ENCODE results near the gene SPATS2. TPM values are rescaled to one million over a fixed set of nuclear protein-coding genes. Genes with fewer than 3 reads are reported as not detected.

SPATS2 gene
- total RNA-seq, 4 donors from 2014 or later = 10.5 to 39.3 (median 21.0) TPM

GRCh38 chr12:49538510-49539403, 171.5 kb downstream of the SPATS2 start, which contains the start of gene KCNH3:
TSS of gene KCNH3 (plus strand) at chr12:49539030. CDS start at chr12:49539417, 387 bp downstream.
- H3K27me3 ChIP-seq = peaks cover 80% of the 10 kb centered on the region

DNA sequence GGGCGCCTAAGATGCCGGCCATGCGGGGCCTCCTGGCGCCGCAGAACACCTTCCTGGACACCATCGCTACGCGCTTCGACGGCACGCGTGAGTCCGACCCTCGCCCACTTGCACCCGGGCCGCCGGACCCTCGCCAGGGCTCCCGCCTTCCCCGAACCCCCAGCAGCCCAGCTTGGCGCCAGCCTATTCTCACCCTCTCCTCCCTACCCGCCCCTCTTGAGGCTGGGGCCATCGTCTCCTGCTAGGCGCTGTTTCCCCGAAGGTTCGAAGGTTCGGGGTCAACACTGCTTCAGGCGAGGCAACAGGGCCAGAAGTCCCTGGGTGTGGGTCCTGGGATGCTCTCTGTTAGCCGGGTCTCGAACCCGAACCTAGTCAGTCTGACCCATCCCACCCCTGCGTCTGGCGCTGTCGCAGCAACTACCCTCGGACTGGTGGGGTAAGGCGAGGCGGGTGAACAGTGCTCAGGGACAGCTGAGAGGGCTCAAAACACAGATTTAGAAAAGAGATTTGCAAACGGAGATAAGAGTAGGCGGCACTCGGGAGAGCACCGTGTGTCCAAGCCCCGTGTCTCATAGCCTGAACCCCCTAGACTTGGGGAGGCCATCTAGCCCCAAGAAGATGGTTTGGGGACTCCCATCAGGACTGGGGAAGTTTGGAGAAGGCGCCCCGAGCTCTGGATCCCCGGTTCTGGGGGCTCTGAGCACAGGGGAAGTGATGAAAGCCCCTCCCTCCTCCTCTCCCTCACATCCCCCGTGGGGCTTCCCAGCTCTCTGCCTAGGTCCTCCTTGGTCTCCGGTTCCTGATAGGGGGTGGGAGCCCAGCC, 172.4 kb downstream of the SPATS2 start:
- WGBS, 2 donors (ENCODE audit: low coverage in 1 of 2) = 14% methylated on average over 43 of the region's 47 CpGs; no CpG with 5 or more reads in 1 of the 2 donors

More at GRCh38 chr12:49538510-49539403, 171.5 kb downstream of the SPATS2 start, which contains the start of gene KCNH3:
- Histone ChIP-seq H3K4me1 (peaks cover 9 to 25% (median 19%) of the 10 kb centered on the region in 4 donors), H3K9me3 (no peaks in the 10 kb centered on the region), H3K27ac (no peak within 1 kb of the TSS), H3K4me3 (peak within 1 kb of the TSS; percentile 31 to 77 (median 45)), H3K36me3 (no peaks in the 10 kb centered on the region)
- intact Hi-C loops (cut with DNase I; ENCODE audit: low total_unique reads) = no loop called here
- in situ Hi-C loops (cut with MboI; ENCODE audit: low pct_ligation_motif_present in 1 of 4, low pct_unique_long_range_greater_than_20kb in 1 of 4, low sequenced_read_pairs in 3 of 4) = no loop called here
- TF ChIP-seq EP300 (IDR thresholded peaks at IDR 0.05; ENCODE audit: low read depth) (no peak), CTCF (IDR thresholded peaks at IDR 0.05) (no peak), POLR2AphosphoS5 (IDR thresholded peaks at IDR 0.05) (no peak), POLR2A (IDR thresholded peaks at IDR 0.05) (no peak)
- WGBS, 2 donors (ENCODE audit: low coverage in 1 of 2) = 0% methylated on average over 26 of the region's 107 CpGs; no CpG with 5 or more reads in 1 of the 2 donors
- peak; percentile 88 for DNase-seq

GRCh38 chr12:49540229-49541139, 173.2 kb downstream of the SPATS2 start:
- TF ChIP-seq EP300 (IDR thresholded peaks at IDR 0.05; ENCODE audit: low read depth) (no peak), POLR2A (IDR thresholded peaks at IDR 0.05) (no peak), POLR2AphosphoS5 (IDR thresholded peaks at IDR 0.05) (no peak), CTCF (IDR thresholded peaks at IDR 0.05) (no peak)
- Histone ChIP-seq H3K27ac (no peak overlapping the region), H3K4me3 (no peak overlapping the region), H3K4me1 (peaks cover 9 to 25% (median 19%) of the 10 kb centered on the region in 4 donors), H3K36me3 (no peaks in the 10 kb centered on the region), H3K27me3 (peaks cover 78% of the 10 kb centered on the region), H3K9me3 (no peaks in the 10 kb centered on the region)
- no peak for DNase-seq
- 55 to 64% methylated on average over 5 to 21 of the region's 21 CpGs for WGBS, 2 donors (ENCODE audit: low coverage in 1 of 2)
- intact Hi-C loops (cut with DNase I; ENCODE audit: low total_unique reads) = no loop called here
- in situ Hi-C loops (cut with MboI; ENCODE audit: low pct_ligation_motif_present in 1 of 4, low pct_unique_long_range_greater_than_20kb in 1 of 4, low sequenced_read_pairs in 3 of 4) = no loop called here

More for the DNA sequence above, 172.4 kb downstream of the SPATS2 start:
- no peak for DNase-seq
- Histone ChIP-seq H3K9me3 (no peaks in the 10 kb centered on the region), H3K36me3 (no peaks in the 10 kb centered on the region), H3K4me3 (peak overlapping the region in 2 of 4 donors; percentile 51 to 77), H3K4me1 (peaks cover 9 to 25% (median 19%) of the 10 kb centered on the region in 4 donors), H3K27ac (no peak overlapping the region), H3K27me3 (peaks cover 79% of the 10 kb centered on the region)
- no peak for TF ChIP-seq POLR2A (IDR thresholded peaks at IDR 0.05)
- no peak for TF ChIP-seq EP300 (IDR thresholded peaks at IDR 0.05; ENCODE audit: low read depth)
- no peak for TF ChIP-seq CTCF (IDR thresholded peaks at IDR 0.05)
- TF ChIP-seq POLR2AphosphoS5 (IDR thresholded peaks at IDR 0.05) = no peak
- intact Hi-C loops (cut with DNase I; ENCODE audit: low total_unique reads) = no loop called here
- in situ Hi-C loops (cut with MboI; ENCODE audit: low pct_ligation_motif_present in 1 of 4, low pct_unique_long_range_greater_than_20kb in 1 of 4, low sequenced_read_pairs in 3 of 4) = no loop called here

Measured in transverse colon (tissue), 4 donors.